Ishikawa (cell line): ENCODE measurements around the gene IQCH.

Source experiments
- CEBPB ChIP-seq: IDR thresholded peaks from 2 replicates; pipeline ENCODE4 v1.6.1; 2012
- CREB1 ChIP-seq: IDR thresholded peaks from 2 replicates; pipeline ENCODE4 v1.6.1; 2012; ENCODE audit warnings: low read depth
- EGR1 ChIP-seq: IDR thresholded peaks from 2 replicates; pipeline ENCODE4 v1.6.1; 2012
- EP300 ChIP-seq: IDR thresholded peaks from 2 replicates; pipeline ENCODE4 v1.6.1; 2012; ENCODE audit warnings: borderline replicate concordance
- FOXM1 ChIP-seq: IDR thresholded peaks from 2 replicates; pipeline ENCODE4 v1.6.1; 2012; ENCODE audit warnings: low read depth, borderline replicate concordance
- NFIC ChIP-seq: IDR thresholded peaks from 2 replicates; pipeline ENCODE4 v1.6.1; 2012
- RAD21 ChIP-seq: IDR thresholded peaks from 2 replicates; pipeline ENCODE4 v1.6.1; 2012; ENCODE audit warnings: low read depth
- TAF1 ChIP-seq: IDR thresholded peaks from 2 replicates; pipeline ENCODE4 v1.6.1; 2012; ENCODE audit warnings: low read depth, mild to moderate bottlenecking
- TCF12 ChIP-seq: IDR thresholded peaks from 2 replicates; pipeline ENCODE4 v1.6.1; 2012; ENCODE audit warnings: low read depth
- TEAD4 ChIP-seq: IDR thresholded peaks from 2 replicates; pipeline ENCODE4 v1.6.1; 2012
- YY1 ChIP-seq: IDR thresholded peaks from 2 replicates; pipeline ENCODE4 v1.6.1; 2012; ENCODE audit warnings: low read depth
- ZBTB7A ChIP-seq: IDR thresholded peaks from 2 replicates; pipeline ENCODE4 v1.6.1; 2012; ENCODE audit warnings: low read depth
- TF ChIP-seq, protein P1 (sequence below): IDR thresholded peaks from 2 replicates; pipeline ENCODE4 v1.6.1; 2012
- TF ChIP-seq, protein P2 (sequence below): IDR thresholded peaks from 2 replicates; pipeline ENCODE4 v1.6.1; 2012
- TF ChIP-seq, protein P3 (sequence below): IDR thresholded peaks from 2 replicates; pipeline ENCODE4 v1.6.1; 2012; ENCODE audit warnings: low read depth, mild to moderate bottlenecking

IQCH gene

DNA sequence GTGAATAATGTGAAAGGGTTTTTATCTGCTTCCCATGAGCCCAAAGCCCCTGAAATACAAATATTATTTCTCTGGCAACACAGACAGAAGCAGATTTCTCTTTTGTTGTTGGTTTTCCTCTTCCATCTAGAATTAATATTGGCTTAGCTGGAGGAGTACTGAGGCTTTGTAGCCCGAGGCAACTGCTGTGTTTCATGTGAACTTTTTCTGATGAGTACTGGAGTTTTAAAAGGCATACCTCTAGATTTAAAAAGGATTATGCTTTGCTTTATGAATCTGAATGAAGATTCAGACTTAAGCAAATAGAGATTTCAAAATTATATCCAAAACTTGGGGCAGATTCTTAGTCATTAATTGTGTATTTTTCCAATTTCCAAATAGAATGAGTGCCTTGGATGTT, 50.9 kb downstream of the IQCH start:
- TF ChIP-seq, protein P1, sequence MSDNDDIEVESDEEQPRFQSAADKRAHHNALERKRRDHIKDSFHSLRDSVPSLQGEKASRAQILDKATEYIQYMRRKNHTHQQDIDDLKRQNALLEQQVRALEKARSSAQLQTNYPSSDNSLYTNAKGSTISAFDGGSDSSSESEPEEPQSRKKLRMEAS: no peak
- TF ChIP-seq NFIC (no peak), ZBTB7A (no peak), FOXM1 (no peak), CEBPB (no peak)

DNA sequence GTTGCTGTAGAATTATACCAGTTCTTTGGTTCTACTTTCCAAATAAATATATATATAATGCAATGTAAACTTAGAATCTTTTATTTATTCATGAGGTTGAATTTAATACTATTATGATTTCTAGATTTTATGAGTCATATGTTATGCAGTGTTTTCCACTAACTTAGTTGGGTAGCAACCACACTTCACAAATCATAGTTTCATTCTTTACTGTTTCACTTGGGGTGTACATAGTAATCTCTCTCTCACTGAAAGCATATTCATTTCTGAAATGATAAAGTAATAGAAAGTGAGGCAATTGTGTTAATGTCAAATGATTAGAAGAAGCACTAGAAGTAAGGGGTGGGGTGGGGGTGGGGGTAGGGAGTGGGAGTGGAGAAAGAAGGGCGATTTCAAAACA, 52.6 kb downstream of the IQCH start:
- TF ChIP-seq CEBPB (no peak), NFIC (no peak), ZBTB7A (no peak), EP300 (no peak)
- TF ChIP-seq, protein P2, sequence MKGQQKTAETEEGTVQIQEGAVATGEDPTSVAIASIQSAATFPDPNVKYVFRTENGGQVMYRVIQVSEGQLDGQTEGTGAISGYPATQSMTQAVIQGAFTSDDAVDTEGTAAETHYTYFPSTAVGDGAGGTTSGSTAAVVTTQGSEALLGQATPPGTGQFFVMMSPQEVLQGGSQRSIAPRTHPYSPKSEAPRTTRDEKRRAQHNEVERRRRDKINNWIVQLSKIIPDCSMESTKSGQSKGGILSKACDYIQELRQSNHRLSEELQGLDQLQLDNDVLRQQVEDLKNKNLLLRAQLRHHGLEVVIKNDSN: no peak

DNA sequence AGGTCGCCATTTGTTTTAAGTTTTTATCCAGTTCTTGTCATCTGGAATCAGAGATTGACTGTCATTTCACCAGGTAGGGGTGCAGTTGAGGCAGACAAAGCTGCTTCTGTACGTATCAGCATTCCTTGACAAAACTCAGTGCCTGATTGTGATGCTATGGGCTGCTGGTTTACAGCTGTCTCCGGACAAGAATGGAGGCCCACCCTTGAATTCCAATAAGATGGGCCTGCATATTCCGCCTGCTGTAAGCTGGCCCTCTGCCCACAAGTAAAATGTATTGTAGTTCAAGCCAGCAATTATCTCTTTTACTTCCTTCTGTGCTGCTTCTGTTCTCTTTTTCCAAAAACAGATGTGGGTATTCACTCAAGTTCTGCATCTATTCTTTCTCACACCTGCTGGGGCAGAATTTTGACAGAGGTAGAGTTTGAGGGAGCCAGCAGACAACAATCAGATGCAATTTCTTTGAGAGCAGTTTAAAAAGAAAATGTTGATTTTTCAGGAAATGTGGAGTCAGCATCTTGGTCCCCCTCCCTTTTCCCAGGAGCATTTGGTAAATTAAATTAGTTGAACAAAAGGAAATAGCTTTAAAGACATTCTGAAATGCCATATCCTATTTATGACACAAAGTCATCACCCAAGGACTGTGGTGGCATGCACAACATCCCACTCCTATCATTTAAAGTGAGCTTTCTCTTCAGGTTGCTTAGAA, 53.5 kb downstream of the IQCH start:
- no peak for TF ChIP-seq TAF1
- TF ChIP-seq, protein P1: no peak
- TF ChIP-seq CEBPB: no peak
- TF ChIP-seq EGR1: no peak
- no peak for TF ChIP-seq ZBTB7A
- TF ChIP-seq, protein P3, sequence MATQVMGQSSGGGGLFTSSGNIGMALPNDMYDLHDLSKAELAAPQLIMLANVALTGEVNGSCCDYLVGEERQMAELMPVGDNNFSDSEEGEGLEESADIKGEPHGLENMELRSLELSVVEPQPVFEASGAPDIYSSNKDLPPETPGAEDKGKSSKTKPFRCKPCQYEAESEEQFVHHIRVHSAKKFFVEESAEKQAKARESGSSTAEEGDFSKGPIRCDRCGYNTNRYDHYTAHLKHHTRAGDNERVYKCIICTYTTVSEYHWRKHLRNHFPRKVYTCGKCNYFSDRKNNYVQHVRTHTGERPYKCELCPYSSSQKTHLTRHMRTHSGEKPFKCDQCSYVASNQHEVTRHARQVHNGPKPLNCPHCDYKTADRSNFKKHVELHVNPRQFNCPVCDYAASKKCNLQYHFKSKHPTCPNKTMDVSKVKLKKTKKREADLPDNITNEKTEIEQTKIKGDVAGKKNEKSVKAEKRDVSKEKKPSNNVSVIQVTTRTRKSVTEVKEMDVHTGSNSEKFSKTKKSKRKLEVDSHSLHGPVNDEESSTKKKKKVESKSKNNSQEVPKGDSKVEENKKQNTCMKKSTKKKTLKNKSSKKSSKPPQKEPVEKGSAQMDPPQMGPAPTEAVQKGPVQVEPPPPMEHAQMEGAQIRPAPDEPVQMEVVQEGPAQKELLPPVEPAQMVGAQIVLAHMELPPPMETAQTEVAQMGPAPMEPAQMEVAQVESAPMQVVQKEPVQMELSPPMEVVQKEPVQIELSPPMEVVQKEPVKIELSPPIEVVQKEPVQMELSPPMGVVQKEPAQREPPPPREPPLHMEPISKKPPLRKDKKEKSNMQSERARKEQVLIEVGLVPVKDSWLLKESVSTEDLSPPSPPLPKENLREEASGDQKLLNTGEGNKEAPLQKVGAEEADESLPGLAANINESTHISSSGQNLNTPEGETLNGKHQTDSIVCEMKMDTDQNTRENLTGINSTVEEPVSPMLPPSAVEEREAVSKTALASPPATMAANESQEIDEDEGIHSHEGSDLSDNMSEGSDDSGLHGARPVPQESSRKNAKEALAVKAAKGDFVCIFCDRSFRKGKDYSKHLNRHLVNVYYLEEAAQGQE: no peak
- TF ChIP-seq, protein P2: no peak
- no peak for TF ChIP-seq FOXM1

DNA sequence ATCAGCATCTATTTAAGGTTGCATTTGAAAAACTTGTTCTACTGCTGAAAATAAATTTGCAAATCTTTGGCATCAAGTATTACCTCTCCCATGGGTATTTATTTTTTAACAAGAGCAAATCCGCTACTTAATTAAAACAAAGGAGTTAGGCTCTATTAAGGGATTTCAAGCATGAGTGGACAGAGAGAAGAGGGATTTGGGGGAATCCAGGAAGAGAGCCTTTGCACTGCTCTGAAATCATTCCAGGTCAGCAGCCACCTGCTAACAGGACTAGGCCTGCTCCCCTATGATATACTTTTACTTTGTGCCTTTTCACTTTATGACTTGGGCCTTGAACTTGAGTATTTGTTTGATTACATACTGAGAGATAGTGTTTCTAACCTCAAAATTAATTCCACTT, 57.1 kb downstream of the IQCH start:
- TF ChIP-seq FOXM1 (no peak), CEBPB (no peak), CREB1 (no peak), TAF1 (no peak), NFIC (no peak), TEAD4 (no peak), RAD21 (no peak), EP300 (no peak), ZBTB7A (no peak), TCF12 (no peak), YY1 (no peak)
- TF ChIP-seq, protein P3: no peak
- TF ChIP-seq, protein P2: no peak
- TF ChIP-seq, protein P1: no peak

DNA sequence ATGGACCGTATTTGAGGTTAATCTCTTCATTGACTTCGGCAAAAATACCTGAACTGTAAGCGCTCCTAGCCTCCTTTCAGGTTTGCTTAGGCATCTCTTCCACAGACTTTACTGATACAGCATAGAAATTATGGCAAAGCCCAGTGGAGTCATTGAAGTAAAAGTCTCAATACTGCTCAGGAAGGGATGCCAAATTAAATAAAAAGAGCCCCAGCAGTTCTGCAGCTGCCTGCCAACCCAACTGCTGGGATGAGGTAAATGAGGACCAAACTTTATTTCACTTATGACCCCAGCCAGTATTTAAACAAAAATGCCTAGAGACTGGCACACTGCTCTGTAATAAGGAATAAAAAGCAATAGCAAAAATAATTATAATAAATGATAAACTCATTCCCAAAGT, 65.4 kb downstream of the IQCH start:
- TF ChIP-seq TAF1: no peak
- TF ChIP-seq TEAD4: no peak
- no peak for TF ChIP-seq ZBTB7A
- TF ChIP-seq FOXM1: no peak
- no peak for TF ChIP-seq CEBPB
- TF ChIP-seq, protein P2: no peak
- TF ChIP-seq, protein P1: no peak
- no peak for TF ChIP-seq YY1
- TF ChIP-seq CREB1: no peak
- TF ChIP-seq RAD21: no peak
- TF ChIP-seq EP300: no peak
- TF ChIP-seq NFIC: no peak
- TF ChIP-seq TCF12: no peak
- TF ChIP-seq, protein P3: no peak
- no peak for TF ChIP-seq EGR1
